SK-N-MC (cell line): ENCODE measurements around the gene NUP214.

ENCODE experiments used
- DNase-seq: peaks from one replicate; pipeline ENCODE4 v3.0.0-alpha.2; 2011; ENCODE audit warnings: low read depth, low spot score
- H3K27ac ChIP-seq: fragments of 200-600 bp; sonication (generic); 2 replicates; pipeline ENCODE4 v1.5.1; 2016; ENCODE audit warnings: mixed run types
- H3K36me3 ChIP-seq: fragments of 200-600 bp; sonication (generic); 2 replicates; pipeline ENCODE4 v1.6.1; 2017; ENCODE audit warnings: antibody characterized with exemption, low read length, mixed read lengths; ENCODE audit not compliant: insufficient read depth
- H3K4me3 ChIP-seq: fragments of 200-600 bp; sonication (generic); 2 replicates; pipeline ENCODE4 v1.5.1; 2016
- H3K9ac ChIP-seq: fragments of 200-600 bp; sonication (generic); 2 replicates; pipeline ENCODE4 v1.8.0; 2017; ENCODE audit warnings: mixed run types, mixed read lengths; ENCODE audit not compliant: insufficient read length
- H3K9me3 ChIP-seq: fragments of 200-600 bp; sonication (generic); 2 replicates; pipeline ENCODE4 v1.6.1; 2017; ENCODE audit warnings: low read depth, mild to moderate bottlenecking, antibody characterized with exemption, low read length, moderate library complexity, mixed read lengths
- EZH2 ChIP-seq: fragments of 200-600 bp; sonication (generic); IDR thresholded peaks from one replicate; pipeline ENCODE4 v1.6.1; 2017; ENCODE audit warnings: antibody characterized with exemption
- FOXP2 ChIP-seq: optimal IDR thresholded peaks from 2 replicates; pipeline ENCODE3; 2011; ENCODE audit warnings: mild to moderate bottlenecking, moderate library complexity; ENCODE audit not compliant: insufficient read depth; ENCODE audit errors: extremely low read length, control extremely low read depth
- POLR2AphosphoS5 ChIP-seq: IDR thresholded peaks from 2 replicates; pipeline ENCODE4 v1.6.1; 2012; ENCODE audit warnings: mild to moderate bottlenecking, low read depth, low read length, borderline replicate concordance

The NUP214 gene

DNA sequence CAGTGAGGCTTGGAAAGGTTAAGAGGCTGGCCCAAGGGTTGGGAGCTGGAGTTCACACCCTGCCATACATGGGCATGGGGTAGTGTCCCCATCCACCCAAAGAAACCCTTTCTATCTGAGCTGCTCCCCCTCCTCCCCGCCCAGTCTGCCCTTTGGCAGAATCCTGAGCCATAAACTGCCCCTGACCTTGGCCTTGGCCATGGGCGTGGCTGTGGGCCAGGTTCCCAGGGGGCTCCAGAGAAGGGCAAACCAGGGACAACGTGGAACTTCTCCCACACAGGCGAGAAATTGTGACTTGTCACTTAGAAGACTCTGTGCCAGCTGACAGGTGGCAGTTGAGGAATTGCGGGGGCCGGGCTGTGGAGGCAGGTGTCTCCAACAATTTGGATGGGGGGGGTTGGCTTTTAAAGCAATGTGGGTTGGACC lies 146.1 kb downstream of the NUP214 start:
- TF ChIP-seq POLR2AphosphoS5 (no peak), EZH2 (no peak), FOXP2 (no peak)
- DNase-seq = no peak
- Histone ChIP-seq H3K9ac (no peak overlapping the region), H3K27ac (no peak overlapping the region), H3K36me3 (no peaks in the 10 kb centered on the region), H3K4me3 (no peak overlapping the region), H3K9me3 (no peaks in the 10 kb centered on the region)

DNA sequence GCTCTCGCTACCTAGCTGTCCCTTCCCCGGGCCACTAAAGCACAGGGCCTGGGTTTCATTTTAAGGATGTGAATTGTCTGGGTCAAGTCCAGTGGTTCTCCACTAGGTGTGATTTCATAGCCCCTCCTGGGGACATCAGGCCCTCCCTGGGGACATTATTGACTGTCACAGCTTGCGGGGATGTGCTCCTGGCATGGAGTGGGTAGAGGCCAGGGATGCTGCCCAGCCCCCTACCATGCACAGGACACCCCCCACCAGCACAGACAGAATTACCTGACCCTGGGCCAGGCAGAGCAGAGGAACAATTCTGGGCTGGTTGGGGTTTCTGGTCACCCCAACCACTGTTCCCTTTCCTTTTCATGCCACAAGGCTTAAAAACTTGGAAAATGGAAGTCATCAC lies 146.8 kb downstream of the NUP214 start:
- no peaks in the 10 kb centered on the region for H3K36me3 ChIP-seq
- H3K9me3 ChIP-seq = no peaks in the 10 kb centered on the region
- no peak overlapping the region for H3K27ac ChIP-seq
- H3K4me3 ChIP-seq = no peak overlapping the region
- no peak for DNase-seq
- TF ChIP-seq EZH2 (no peak), POLR2AphosphoS5 (no peak), FOXP2 (no peak)
- H3K9ac ChIP-seq = no peak overlapping the region

- TF ChIP-seq FOXP2 = no peak
- TF ChIP-seq EZH2 = no peak
- no peak for TF ChIP-seq POLR2AphosphoS5
- Histone ChIP-seq H3K27ac (peak overlapping the region; percentile 62), H3K36me3 (no peaks in the 10 kb centered on the region), H3K9me3 (no peaks in the 10 kb centered on the region), H3K4me3 (0 out of 2 replicates have a peak overlapping the region, but pooled peaks have one; percentile 28), H3K9ac (no peak overlapping the region)
- DNase-seq = no peak
Measured at GRCh38 chr9:131273146-131273855, 147.9 kb downstream of the NUP214 start.

DNA sequence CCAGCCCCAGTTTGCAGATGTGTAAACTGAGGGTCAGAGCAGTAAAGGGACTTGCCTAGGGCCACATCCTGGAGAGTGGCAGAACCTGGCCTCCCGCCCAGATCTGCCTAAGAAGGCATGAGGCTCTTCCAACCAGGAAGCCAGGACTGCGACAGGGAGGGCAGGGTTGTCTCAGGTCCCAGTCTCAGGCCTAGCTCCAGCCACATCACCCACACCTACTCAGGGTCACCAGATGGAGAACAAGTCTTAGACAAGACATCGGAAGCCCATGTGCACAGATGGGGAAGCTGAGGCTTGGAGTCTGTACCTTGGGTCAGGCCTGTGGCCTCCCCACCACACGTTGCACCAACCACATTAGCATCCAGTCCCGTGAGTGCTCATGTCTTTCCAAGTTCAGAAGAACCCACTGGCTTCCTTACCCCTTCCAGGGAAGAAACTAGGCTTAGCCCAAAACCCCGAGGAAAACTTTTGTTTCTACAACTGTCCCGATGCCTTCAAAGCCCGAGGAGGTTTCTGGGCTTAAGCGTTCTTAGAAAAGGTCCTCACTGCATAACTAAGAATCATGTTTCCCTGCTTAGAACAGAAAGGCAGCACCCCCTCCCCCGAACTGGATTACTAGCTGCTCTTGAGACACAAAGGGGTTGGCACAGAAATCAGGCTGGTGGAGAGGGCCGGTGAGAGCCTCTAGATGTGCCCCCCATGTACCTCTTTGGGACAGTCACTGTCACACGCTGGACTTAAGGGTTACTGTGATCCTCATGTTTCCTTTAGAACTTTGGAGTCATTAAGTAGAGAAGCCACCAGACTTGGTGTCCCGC lies 148.7 kb downstream of the NUP214 start:
- Histone ChIP-seq H3K27ac (0 out of 2 replicates have a peak overlapping the region, but pooled peaks have one; percentile 25), H3K9ac (no peak overlapping the region)
- DNase-seq = no peak

GRCh38 chr9:131274674-131275331 lies 149.4 kb downstream of the NUP214 start:
- no peak for TF ChIP-seq EZH2
- no peak for TF ChIP-seq FOXP2
- H3K27ac ChIP-seq = no peak overlapping the region
- H3K36me3 ChIP-seq = no peaks in the 10 kb centered on the region
- DNase-seq = no peak
- peak overlapping the region; percentile 2 for H3K9ac ChIP-seq
- no peak overlapping the region for H3K4me3 ChIP-seq
- no peaks in the 10 kb centered on the region for H3K9me3 ChIP-seq

More for the DNA sequence above, 148.7 kb downstream of the NUP214 start:
- no peaks in the 10 kb centered on the region for H3K9me3 ChIP-seq
- H3K36me3 ChIP-seq = no peaks in the 10 kb centered on the region
- TF ChIP-seq FOXP2 (no peak), EZH2 (no peak), POLR2AphosphoS5 (no peak)
- peak overlapping the region; percentile 38 for H3K4me3 ChIP-seq

DNA sequence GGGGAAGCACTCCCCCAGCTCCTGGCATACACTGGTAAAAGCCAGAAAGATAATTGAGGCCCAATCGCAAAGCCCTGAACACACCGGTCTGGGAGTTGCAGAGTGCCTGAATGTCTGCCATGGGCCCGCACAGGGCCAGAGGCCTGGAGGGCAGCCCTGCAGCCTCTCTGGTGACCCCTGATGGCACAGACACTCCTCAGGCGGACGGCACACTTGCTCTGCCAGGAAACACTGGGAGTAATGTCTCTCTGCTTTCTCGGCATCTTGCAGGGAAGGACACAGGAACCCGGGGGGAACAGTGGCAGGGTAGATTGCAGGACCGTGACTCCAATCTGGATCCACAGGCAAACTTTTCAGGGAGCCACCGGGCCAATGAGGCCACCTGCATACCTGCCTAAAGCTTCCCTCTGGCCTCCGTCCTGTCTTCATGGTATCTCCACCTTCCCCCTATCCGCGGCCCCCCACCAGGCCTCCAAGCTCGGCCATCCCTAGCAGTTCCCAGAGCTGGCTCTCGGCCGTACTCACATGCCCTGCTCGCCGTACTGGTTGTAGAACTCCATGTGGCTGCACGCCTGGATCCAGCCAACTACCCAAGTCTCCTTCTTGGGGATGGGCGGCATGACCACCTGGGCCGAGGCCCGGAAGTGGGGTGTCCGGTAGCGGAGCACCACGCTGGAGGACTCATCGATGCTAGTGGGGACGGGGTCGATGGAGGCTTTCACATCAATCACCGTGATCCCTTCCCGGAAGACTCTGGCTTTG lies 150.1 kb downstream of the NUP214 start:
- no peak overlapping the region for H3K27ac ChIP-seq
- no peaks in the 10 kb centered on the region for H3K36me3 ChIP-seq
- H3K4me3 ChIP-seq = no peak overlapping the region; the same call in 1 of the 2 replicates
- DNase-seq = no peak
- no peak for TF ChIP-seq EZH2
- TF ChIP-seq FOXP2 = no peak
- no peak for TF ChIP-seq POLR2AphosphoS5
- H3K9me3 ChIP-seq = no peaks in the 10 kb centered on the region
- H3K9ac ChIP-seq = no peak overlapping the region

DNA sequence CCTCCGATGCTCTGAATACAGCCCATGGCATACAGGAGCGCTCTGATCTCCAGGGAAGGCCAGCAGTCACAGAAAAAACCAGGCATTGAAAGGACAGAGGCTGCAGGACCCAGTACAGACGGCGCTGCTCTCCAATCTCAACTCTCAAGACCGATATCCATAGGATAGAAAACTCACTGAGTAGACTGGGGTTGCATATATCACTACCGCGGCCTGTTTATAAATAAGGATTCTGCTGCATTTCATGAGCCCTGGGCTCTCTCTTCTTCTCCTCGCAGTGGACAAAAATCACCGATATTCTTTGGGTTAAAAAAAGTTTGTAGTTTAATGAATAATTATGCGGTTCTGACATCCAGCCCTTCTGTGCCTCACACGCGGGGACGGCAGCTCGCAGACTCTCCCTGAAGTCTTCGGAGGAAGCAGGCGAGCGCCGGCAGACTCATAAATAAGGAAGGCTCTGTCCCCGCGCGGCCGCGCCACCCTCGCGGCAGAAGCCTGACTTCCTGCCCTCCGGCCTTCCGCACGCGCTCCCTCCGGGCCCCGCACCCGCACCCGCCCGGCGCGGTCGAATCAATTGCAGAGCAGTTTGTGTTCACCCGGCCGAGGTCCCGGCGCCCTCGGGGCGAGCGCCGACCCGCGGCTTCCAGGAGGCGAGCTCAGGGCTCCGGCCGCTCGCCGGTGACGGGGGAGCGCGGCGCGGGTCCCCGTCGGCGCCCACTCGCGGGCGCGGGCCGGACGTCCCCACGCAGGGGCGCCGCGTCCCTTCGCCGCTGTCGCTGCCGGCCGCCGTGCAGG lies 150.9 kb downstream of the NUP214 start, which contains the start of gene FAM78A:
Gene FAM78A, minus strand, starts transcription at position 417 of the 795 bp plus-strand sequence. Its CDS starts 331 bp downstream, at position 86.
- Histone ChIP-seq H3K36me3 (no peaks in the 10 kb centered on the region), H3K9ac (peak within 1 kb of the TSS; percentile 63), H3K4me3 (peak within 1 kb of the TSS; percentile 83), H3K27ac (no peak within 1 kb of the TSS), H3K9me3 (no peaks in the 10 kb centered on the region)
- no peak for TF ChIP-seq EZH2
- DNase-seq = no peak
